ENCODE measurements around the gene TRPC4AP.
"Not testable (repeated sequence)": the region's sequence is repeated elsewhere in the genome, so short reads cannot be mapped to it uniquely, and the experiment has no call there.

TRPC4AP gene

DNA sequence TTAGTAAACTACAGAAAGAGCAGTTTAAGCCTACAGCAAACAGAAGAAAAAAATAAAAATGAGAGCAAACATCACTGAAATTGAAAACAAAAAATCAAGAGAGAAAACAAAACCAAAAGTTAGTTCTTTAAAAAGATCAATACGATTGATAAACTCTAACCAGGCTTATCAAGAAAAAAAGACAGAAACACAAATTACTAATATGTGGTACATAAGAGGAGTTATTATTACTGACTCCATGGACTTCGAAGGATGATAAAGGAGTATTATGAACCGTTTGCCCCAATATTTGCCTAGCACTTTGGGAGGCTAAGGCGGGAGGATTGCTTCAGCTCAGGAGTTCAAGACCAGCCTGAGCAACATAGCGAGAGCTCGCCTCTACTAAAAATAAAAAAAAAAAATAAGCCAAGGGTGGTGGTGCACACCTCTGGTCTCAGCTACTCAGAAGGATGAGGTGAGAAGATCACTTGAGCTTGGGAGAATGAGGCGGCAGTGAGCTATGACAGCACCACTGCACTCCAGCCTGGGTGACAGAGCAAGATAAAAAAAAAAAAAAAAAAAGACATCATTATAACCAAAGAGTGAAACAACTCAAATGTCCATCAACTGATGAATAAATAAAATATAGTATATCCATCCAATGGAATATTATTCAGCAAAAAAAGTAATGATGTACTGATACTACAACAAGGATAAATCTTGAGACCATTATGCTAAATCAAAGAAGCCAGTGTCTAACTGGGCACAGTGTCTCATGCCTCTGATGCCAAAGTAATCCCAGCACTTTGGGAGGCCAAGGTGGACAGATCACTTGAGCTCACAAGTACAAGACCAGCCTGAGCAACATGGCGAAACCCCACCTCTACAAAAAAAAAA lies 12.9 kb downstream of the TRPC4AP start:
- in situ Hi-C loops (cut with HindIII; ENCODE audit: low sequenced_read_pairs), result no loop called here
- H3K4me3 ChIP-seq (ENCODE audit: low read depth, low read length), result no peak overlapping the region
- TF ChIP-seq, protein P1, sequence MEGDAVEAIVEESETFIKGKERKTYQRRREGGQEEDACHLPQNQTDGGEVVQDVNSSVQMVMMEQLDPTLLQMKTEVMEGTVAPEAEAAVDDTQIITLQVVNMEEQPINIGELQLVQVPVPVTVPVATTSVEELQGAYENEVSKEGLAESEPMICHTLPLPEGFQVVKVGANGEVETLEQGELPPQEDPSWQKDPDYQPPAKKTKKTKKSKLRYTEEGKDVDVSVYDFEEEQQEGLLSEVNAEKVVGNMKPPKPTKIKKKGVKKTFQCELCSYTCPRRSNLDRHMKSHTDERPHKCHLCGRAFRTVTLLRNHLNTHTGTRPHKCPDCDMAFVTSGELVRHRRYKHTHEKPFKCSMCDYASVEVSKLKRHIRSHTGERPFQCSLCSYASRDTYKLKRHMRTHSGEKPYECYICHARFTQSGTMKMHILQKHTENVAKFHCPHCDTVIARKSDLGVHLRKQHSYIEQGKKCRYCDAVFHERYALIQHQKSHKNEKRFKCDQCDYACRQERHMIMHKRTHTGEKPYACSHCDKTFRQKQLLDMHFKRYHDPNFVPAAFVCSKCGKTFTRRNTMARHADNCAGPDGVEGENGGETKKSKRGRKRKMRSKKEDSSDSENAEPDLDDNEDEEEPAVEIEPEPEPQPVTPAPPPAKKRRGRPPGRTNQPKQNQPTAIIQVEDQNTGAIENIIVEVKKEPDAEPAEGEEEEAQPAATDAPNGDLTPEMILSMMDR (IDR thresholded peaks at IDR 0.05; ENCODE audit: low read depth, low read length, missing control alignments), result no peak
- no peak for DNase-seq (ENCODE audit: low read depth)

DNA sequence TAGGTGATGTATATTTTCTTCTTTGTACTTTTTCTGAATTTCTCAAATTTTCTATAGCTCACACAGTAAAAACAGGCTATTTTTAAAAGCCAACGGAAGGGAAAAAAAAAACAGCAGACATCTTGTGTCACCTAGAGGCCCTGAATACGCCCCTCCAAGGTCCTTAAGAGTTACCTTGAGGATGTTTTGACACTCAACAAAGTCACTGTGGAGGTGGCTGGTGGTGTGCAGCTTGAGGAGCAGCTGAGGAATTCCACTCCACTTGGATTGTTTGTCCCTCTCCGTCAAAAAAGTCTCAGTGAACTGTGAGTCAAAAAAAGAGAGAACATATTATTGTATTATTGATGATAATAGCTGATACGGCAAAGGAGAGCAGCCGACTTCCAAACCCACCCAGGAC lies 14.7 kb downstream of the TRPC4AP start:
- TF ChIP-seq, protein P1 (IDR thresholded peaks at IDR 0.05; ENCODE audit: low read depth, low read length, missing control alignments), result no peak
- in situ Hi-C loops (cut with HindIII; ENCODE audit: low sequenced_read_pairs), result no loop called here
- H3K4me3 ChIP-seq (ENCODE audit: low read depth, low read length), result no peak overlapping the region
- no peak for DNase-seq (ENCODE audit: low read depth)

DNA sequence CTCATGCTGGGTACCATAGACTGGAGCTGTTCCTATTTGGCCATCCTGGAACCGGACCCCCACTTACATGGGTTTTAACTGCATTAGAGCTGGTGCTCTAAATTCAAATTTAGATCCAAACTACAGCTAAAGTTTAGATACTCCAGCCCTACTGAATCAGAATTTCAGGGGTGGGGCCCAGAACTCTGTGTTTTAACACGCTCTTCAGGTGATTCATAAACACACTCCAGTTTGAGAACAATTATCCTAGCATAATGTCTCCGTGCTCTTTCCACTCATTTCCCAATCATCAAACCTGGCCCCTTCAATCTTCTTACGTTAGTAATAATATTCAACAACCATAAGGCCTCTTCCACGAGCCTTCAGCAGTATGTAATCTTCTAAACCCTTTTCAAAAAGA lies 15.3 kb downstream of the TRPC4AP start:
- TF ChIP-seq, protein P1 (IDR thresholded peaks at IDR 0.05; ENCODE audit: low read depth, low read length, missing control alignments), result no peak
- in situ Hi-C loops (cut with HindIII; ENCODE audit: low sequenced_read_pairs), result no loop called here
- H3K4me3 ChIP-seq (ENCODE audit: low read depth, low read length), result no peak overlapping the region
- no peak for DNase-seq (ENCODE audit: low read depth)

DNA sequence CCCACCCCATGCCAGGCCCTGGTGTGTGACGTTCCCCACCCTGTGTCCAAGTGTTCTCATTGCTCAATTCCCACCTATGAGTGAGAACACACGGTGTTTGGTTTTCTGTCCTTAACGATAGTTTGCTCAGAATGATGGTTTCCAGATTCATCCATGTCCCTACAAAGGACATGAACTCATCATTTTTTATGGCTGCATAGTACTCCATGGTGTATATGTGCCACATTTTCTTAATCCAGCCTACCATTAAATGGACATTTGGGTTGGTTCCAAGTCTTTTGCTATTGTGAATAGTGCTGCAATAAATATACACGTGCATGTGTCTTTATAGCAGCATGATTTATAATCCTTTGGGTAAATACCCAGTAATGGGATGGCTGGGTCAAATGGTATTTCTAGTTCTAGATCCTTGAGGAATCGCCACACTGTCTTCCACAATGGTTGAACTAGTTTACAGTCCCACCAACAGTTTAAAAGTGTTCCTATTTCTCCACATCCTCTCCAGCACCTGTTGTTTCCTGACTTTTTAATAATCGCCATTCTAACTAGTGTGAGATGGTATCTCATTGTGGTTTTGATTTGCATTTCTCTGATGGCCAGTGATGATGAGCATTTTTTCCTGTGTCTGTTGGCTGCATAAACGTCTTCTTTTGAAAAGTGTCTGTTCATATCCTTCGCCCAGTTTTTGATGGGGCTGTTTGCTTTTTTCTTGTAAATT lies 21.0 kb downstream of the TRPC4AP start:
- H3K4me3 ChIP-seq (ENCODE audit: low read depth, low read length); DNase-seq (ENCODE audit: low read depth); in situ Hi-C loops (cut with HindIII; ENCODE audit: low sequenced_read_pairs): not testable (repeated sequence)

DNA sequence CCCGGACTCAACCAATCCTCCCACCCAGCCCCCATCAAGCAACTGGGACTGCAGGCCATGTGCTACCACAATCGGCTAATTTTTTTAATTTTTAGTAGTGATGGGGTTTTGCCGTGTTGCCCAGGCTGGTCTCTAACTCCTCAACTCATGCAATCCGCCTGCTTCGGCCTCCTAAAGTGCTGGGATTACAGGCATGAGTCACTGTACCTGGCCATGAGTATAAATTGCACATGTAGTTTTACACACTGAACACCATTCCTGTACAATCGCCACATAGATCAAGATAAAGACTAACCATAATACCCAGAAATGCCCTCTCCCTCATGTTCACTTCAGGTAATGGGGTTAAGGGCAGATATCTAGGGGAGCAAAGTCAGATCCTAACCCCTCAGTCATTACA lies 26.4 kb downstream of the TRPC4AP start:
- TF ChIP-seq, protein P1 (IDR thresholded peaks at IDR 0.05; ENCODE audit: low read depth, low read length, missing control alignments), result no peak
- no peak for DNase-seq (ENCODE audit: low read depth)
- no peak overlapping the region for H3K4me3 ChIP-seq (ENCODE audit: low read depth, low read length)
- in situ Hi-C loops (cut with HindIII; ENCODE audit: low sequenced_read_pairs), result no loop called here

DNA sequence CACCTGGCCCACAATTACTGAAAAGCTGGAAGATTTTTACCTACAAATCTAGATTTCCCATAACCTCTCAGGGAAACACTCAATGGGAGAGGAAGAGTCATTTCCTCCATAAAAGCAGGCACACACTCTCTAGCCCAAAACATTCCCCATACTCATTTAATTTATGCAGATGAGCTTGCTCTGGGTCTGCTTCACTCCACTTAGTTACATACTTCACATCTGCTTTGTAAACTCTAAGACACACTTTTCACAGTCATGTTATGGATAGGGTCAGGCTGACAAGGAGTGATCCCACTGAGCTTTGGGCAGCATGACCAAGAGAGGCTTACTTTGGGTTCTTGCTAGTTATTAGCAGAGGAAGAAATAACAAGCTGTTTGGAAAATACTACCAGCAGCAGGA lies 27.4 kb downstream of the TRPC4AP start:
- DNase-seq (ENCODE audit: low read depth), result no peak
- TF ChIP-seq, protein P1 (IDR thresholded peaks at IDR 0.05; ENCODE audit: low read depth, low read length, missing control alignments), result no peak
- no peak overlapping the region for H3K4me3 ChIP-seq (ENCODE audit: low read depth, low read length)
- in situ Hi-C loops (cut with HindIII; ENCODE audit: low sequenced_read_pairs), result no loop called here

DNA sequence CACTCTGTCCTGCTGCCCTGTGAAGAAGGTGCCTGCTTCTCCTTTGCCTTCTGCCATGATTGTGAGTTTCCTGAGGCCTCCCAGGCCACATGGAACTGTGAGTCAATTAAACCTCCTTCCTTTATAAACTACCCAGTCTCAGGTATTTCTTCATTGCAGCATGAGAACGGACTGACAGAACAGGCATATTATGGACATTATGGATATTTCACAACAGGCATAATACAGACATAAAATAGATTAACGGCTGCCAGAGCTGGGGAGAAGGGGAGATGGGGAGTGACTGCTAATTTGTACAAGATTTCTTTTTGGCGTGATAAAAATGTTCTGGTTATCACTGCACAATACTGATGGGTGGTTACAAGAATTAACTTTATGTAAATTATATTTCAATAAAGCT lies 29.4 kb downstream of the TRPC4AP start:
- TF ChIP-seq, protein P1 (IDR thresholded peaks at IDR 0.05; ENCODE audit: low read depth, low read length, missing control alignments), result no peak
- DNase-seq (ENCODE audit: low read depth), result no peak
- in situ Hi-C loops (cut with HindIII; ENCODE audit: low sequenced_read_pairs), result no loop called here
- no peak overlapping the region for H3K4me3 ChIP-seq (ENCODE audit: low read depth, low read length)

Measured in astrocyte of the cerebellum (primary cell).